ENCODE results near the gene TRIM44. TPM values are rescaled to one million over a fixed set of nuclear protein-coding genes. Genes with fewer than 3 reads are reported as not detected.
"Not testable (repeated sequence)": the region's sequence is repeated elsewhere in the genome, so short reads cannot be mapped to it uniquely, and the experiment has no call there.

Gene TRIM44
- total RNA-seq, 6 experiments from 2014 or later, result 56.7 to 65.0 (median 60.1) TPM

GRCh38 chr11:35641964-35642363, 20.6 kb upstream of the TRIM44 start:
- peaks cover 15% of the 10 kb centered on the region for H3K4me1 Mint-ChIP-seq (ENCODE audit: low read depth)
- H3K4me3 Mint-ChIP-seq, result no peak overlapping the region
- peaks cover 1% of the 10 kb centered on the region; the same call in 1 of the 2 replicates for H3K27me3 Mint-ChIP-seq (ENCODE audit: insufficient read depth)
- H3K36me3 Mint-ChIP-seq (ENCODE audit: low read depth), result no peaks in the 10 kb centered on the region
- no peaks in the 10 kb centered on the region for H3K9me3 Mint-ChIP-seq
- H3K27ac Mint-ChIP-seq, result no peak overlapping the region
- DNase-seq, result no peak
- TF ChIP-seq CTCF (IDR thresholded peaks at IDR 0.05), result no peak

GRCh38 chr11:35647421-35648093, 15.0 kb upstream of the TRIM44 start:
- Mint-ChIP-seq H3K4me1 (ENCODE audit: low read depth) (peaks cover 12% of the 10 kb centered on the region), H3K27me3 (ENCODE audit: insufficient read depth) (peaks cover 6% of the 10 kb centered on the region), H3K27ac (no peak overlapping the region), H3K9me3 (no peaks in the 10 kb centered on the region), H3K36me3 (ENCODE audit: low read depth) (no peaks in the 10 kb centered on the region), H3K4me3 (no peak overlapping the region)
- DNase-seq, result no peak
- TF ChIP-seq CTCF (IDR thresholded peaks at IDR 0.05), result no peak

DNA sequence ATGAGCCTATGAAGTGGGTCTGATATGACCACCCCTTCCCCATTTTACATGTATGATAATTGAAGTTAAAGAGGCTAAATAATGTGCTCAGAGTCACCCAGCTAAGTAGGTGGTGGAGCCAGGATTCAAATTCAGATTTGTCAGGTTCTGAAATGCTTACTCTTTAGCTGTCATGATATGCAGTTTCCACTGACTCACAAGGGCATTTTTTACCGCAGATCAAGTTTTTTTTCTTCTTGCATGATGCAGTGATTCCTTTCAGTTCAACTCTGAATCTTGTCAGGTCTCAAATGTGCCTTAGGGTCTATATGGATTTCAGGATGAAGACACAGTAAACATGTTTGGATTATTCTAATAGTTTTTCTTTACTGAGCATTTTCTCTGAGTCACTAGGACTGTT, 12.6 kb upstream of the TRIM44 start:
- Mint-ChIP-seq H3K9me3 (no peaks in the 10 kb centered on the region), H3K36me3 (ENCODE audit: low read depth) (no peaks in the 10 kb centered on the region), H3K27me3 (ENCODE audit: insufficient read depth) (peaks cover 8% of the 10 kb centered on the region), H3K27ac (no peak overlapping the region), H3K4me3 (peak overlapping the region; percentile 56; the same call in 1 of the 2 replicates), H3K4me1 (ENCODE audit: low read depth) (peaks cover 19% of the 10 kb centered on the region)
- peak; percentile 37 for DNase-seq
- no peak for TF ChIP-seq CTCF (IDR thresholded peaks at IDR 0.05)

- Mint-ChIP-seq H3K4me1 (ENCODE audit: low read depth) (peaks cover 20% of the 10 kb centered on the region), H3K9me3 (no peaks in the 10 kb centered on the region), H3K4me3 (peak overlapping the region; percentile 56), H3K36me3 (ENCODE audit: low read depth) (no peaks in the 10 kb centered on the region), H3K27ac (peak overlapping the region; percentile 23; the same call in 1 of the 2 replicates), H3K27me3 (ENCODE audit: insufficient read depth) (peaks cover 8% of the 10 kb centered on the region)
- DNase-seq, result no peak
- no peak for TF ChIP-seq CTCF (IDR thresholded peaks at IDR 0.05)
Measured at GRCh38 chr11:35650467-35650866, 12.1 kb upstream of the TRIM44 start.

DNA sequence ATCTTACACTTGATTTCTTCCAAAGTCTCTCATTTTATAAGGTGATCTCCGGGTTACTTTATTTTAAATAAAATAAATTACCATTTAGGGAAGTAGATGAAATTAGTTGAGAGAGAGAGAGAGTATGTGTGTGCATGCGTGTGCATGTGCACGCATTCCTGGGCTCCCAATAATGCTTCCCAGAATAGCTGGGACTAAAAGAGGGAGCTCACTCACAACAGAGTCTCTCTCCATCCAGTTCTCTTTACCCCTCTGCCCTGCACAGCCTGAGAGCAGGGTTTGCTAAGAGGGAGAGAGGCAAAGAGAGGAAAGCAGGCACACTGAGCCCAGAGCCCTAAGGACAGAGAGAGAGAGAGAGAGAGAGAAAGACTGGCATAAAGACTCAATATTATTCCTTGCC, 11.3 kb upstream of the TRIM44 start:
- DNase-seq, result no peak
- TF ChIP-seq CTCF (IDR thresholded peaks at IDR 0.05), result no peak
- no peak overlapping the region for H3K27ac Mint-ChIP-seq
- H3K4me1 Mint-ChIP-seq (ENCODE audit: low read depth), result peaks cover 20% of the 10 kb centered on the region
- H3K27me3 Mint-ChIP-seq (ENCODE audit: insufficient read depth), result peaks cover 8% of the 10 kb centered on the region
- H3K9me3 Mint-ChIP-seq, result no peaks in the 10 kb centered on the region
- H3K36me3 Mint-ChIP-seq (ENCODE audit: low read depth), result no peaks in the 10 kb centered on the region
- H3K4me3 Mint-ChIP-seq, result no peak overlapping the region

- H3K27me3 Mint-ChIP-seq (ENCODE audit: insufficient read depth); DNase-seq: not testable (repeated sequence)
Measured at GRCh38 chr11:35652786-35653185, 9.8 kb upstream of the TRIM44 start.

More at GRCh38 chr11:35652786-35653185, 9.8 kb upstream of the TRIM44 start:
- not testable (repeated sequence) for H3K27ac Mint-ChIP-seq; H3K4me3 Mint-ChIP-seq; H3K36me3 Mint-ChIP-seq (ENCODE audit: low read depth); H3K9me3 Mint-ChIP-seq
- peaks cover 20% of the 10 kb centered on the region for H3K4me1 Mint-ChIP-seq (ENCODE audit: low read depth)

Measured in HFFc6 (cell line).